Lower leg skin (tissue), 3 donors: Measurements from ENCODE around the gene RNASEH2B.

Experiments used
- CTCF ChIP-seq, 3 donors: fragments of 450-650 bp; IDR thresholded peaks; one replicate each; pipeline ENCODE4 v1.5.1; 2016; ENCODE audit warnings: antibody characterized with exemption in 3 of 3, mild to moderate bottlenecking in 3 of 3, moderate library complexity in 2 of 3
- POLR2A ChIP-seq, 2 donors: fragments of 450-650 bp; IDR thresholded peaks; one replicate each; pipeline ENCODE4 v1.6.1; 2016 to 2017; ENCODE audit warnings: antibody characterized with exemption in 2 of 2, mild to moderate bottlenecking in 1 of 2, moderate library complexity in 1 of 2

- no peak for TF ChIP-seq POLR2A (IDR thresholded peaks at IDR 0.05)
- TF ChIP-seq CTCF (IDR thresholded peaks at IDR 0.05) = no peak
Observed at GRCh38 chr13:50864492-50864891, 45.1 kb upstream of the RNASEH2B start.
